ENCODE results near the gene HOXA5. TPM values are rescaled to one million over a fixed set of nuclear protein-coding genes. Genes with fewer than 3 reads are reported as not detected.
A peak's percentile ranks its signal among the peaks of the same experiment; 100 is the strongest.

HOXA5 gene
- total RNA-seq, 1 experiment from 2014 or later, result not detected

DNA sequence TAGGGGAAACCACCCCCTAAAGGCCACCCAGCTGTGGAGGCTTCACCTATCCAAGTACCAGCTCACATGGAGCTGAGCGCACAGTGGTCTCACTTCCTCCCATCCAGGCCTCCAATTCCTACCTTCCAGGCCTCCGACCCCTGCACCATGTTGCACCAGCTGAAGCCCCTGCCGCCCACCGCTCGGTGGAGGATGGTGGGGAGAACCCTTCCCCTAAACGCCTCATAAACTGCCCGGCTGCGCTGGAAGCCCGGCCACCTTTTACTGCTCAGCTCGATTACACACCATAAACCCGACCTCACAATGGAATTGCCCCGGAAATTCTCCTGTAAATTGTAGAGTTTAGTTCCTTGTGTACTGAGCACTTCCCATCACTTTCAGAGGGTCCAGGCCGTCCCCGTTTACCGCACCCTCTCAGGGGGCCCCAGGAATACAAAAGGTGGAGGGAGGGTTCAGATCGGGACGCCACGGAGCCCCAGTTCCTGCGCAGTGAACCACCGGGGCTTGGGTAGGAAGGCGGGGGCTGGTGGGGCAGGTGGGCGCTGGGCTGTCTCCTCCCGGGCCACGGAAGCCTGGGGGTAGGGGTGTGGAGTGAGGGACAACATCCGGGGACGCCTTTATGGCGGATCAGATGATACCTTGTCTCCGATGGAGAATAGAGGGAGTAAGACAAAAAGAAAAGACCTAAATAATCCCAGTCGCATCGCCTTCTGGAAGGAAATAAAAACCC lies 14.4 kb upstream of the HOXA5 start:
- peak; percentile 26 for DNase-seq
- peaks cover 97% of the 10 kb centered on the region for H3K27me3 ChIP-seq (ENCODE audit: insufficient read depth, low read length)
- no peak overlapping the region for H3K4me3 Mint-ChIP-seq

More for the DNA sequence above, 14.4 kb upstream of the HOXA5 start:
- H2BK15ac ChIP-seq (ENCODE audit: low read depth, low read length), result no peak overlapping the region
- Mint-ChIP-seq H3K36me3 (ENCODE audit: insufficient read depth in 1 of 3, low read depth in 3 of 3) (peaks cover 0 to 6% (median 0%) of the 10 kb centered on the region in 3 experiments; a peak in 3 of 7 replicates), H3K27ac (no peak overlapping the region; a peak in 1 of 7 replicates), H3K27me3 (ENCODE audit: low read depth) (peaks cover 98% of the 10 kb centered on the region), H3K9me3 (peaks cover 13 to 24% of the 10 kb centered on the region in 2 experiments), H3K4me1 (peaks cover 3 to 11% of the 10 kb centered on the region in 2 experiments; a peak in 3 of 4 replicates)
- no peak overlapping the region for H3K9ac ChIP-seq (ENCODE audit: extremely low read depth, insufficient read length, low read length)
- H3K56ac ChIP-seq (ENCODE audit: insufficient read length, low read depth, low read length), result no peak overlapping the region
- no peak overlapping the region for H4K5ac ChIP-seq (ENCODE audit: insufficient read length, low read depth, low read length)
- no peak overlapping the region for H4K91ac ChIP-seq (ENCODE audit: insufficient read length, low read depth, low read length)
- no peak overlapping the region for H3T11ph ChIP-seq (ENCODE audit: low read length)
- H3K79me2 ChIP-seq (ENCODE audit: insufficient read depth, low read length), result no peaks in the 10 kb centered on the region
- H3K9me3 ChIP-seq (ENCODE audit: control insufficient read depth, low read depth, low read length), result no peaks in the 10 kb centered on the region
- no peaks in the 10 kb centered on the region for H3K23me2 ChIP-seq (ENCODE audit: insufficient read length, low read depth, low read length, poor library complexity, severe bottlenecking)
- no peak overlapping the region for H2AK5ac ChIP-seq (ENCODE audit: insufficient read length, low read length)
- H2BK5ac ChIP-seq (ENCODE audit: insufficient read length, low read length), result no peak overlapping the region
- H3K27ac ChIP-seq (ENCODE audit: insufficient read length, low read depth, low read length), result no peak overlapping the region
- H2BK120ac ChIP-seq (ENCODE audit: low read depth, low read length, poor library complexity, severe bottlenecking), result no peak overlapping the region
- no peak overlapping the region for H3K23ac ChIP-seq (ENCODE audit: insufficient read length, low read depth, low read length)
- no peaks in the 10 kb centered on the region for H4K20me1 ChIP-seq (ENCODE audit: control insufficient read depth, insufficient read depth, insufficient read length)
- H2BK20ac ChIP-seq (ENCODE audit: low read depth, low read length, poor library complexity, severe bottlenecking), result no peak overlapping the region
- H4K8ac ChIP-seq (replicated peaks; ENCODE audit: insufficient read length, low read depth, low read length), result no peak overlapping the region
- no peak overlapping the region for H2BK12ac ChIP-seq (ENCODE audit: insufficient read length, low read depth, low read length)
- no peaks in the 10 kb centered on the region for H3K79me1 ChIP-seq (ENCODE audit: insufficient read depth, low read depth, low read length, poor library complexity, severe bottlenecking)
- H3K4ac ChIP-seq (ENCODE audit: low read depth, low read length), result no peak overlapping the region
- TF ChIP-seq, protein P1, sequence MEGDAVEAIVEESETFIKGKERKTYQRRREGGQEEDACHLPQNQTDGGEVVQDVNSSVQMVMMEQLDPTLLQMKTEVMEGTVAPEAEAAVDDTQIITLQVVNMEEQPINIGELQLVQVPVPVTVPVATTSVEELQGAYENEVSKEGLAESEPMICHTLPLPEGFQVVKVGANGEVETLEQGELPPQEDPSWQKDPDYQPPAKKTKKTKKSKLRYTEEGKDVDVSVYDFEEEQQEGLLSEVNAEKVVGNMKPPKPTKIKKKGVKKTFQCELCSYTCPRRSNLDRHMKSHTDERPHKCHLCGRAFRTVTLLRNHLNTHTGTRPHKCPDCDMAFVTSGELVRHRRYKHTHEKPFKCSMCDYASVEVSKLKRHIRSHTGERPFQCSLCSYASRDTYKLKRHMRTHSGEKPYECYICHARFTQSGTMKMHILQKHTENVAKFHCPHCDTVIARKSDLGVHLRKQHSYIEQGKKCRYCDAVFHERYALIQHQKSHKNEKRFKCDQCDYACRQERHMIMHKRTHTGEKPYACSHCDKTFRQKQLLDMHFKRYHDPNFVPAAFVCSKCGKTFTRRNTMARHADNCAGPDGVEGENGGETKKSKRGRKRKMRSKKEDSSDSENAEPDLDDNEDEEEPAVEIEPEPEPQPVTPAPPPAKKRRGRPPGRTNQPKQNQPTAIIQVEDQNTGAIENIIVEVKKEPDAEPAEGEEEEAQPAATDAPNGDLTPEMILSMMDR (conservative IDR thresholded peaks at IDR 0.05), result no peak
- H3K4me1 ChIP-seq (ENCODE audit: insufficient read depth, low read length), result no peaks in the 10 kb centered on the region
- no peak overlapping the region for H3K4me2 ChIP-seq (ENCODE audit: insufficient read depth, insufficient read length, low read length)
- H3K14ac ChIP-seq (ENCODE audit: insufficient read depth, low read length), result no peak overlapping the region
- WGBS (ENCODE audit: extremely low coverage, insufficient read length, low lambda C conversion rate), result no CpG with 5 or more reads among the region's 30 CpGs
- no peak overlapping the region for H2AFZ ChIP-seq (ENCODE audit: low read length)
- H3K18ac ChIP-seq (ENCODE audit: insufficient read length, low read depth, low read length), result no peak overlapping the region

Data from H9 (cell line).